ENCODE results near the gene KCNC3. TPM values are rescaled to one million over a fixed set of nuclear protein-coding genes. Genes with fewer than 3 reads are reported as not detected.

Gene KCNC3
- total and polyA plus RNA-seq, 2 of the 4 experiments (the other 2 are of a cell fraction): 0.07 TPM; not detected in 1

- Histone ChIP-seq H3K23ac (ENCODE audit: low read depth, low read length) (no peak overlapping the region), H2BK20ac (ENCODE audit: low read depth, low read length) (no peak overlapping the region), H4K20me1 (ENCODE audit: insufficient read depth, low read length) (no peaks in the 10 kb centered on the region), H2AK9ac (replicated peaks; ENCODE audit: low read depth, low read length, poor library complexity) (no peak overlapping the region), H3K14ac (replicated peaks; ENCODE audit: low read depth, low read length) (no peak overlapping the region), H2AFZ (replicated peaks; ENCODE audit: low read length, poor library complexity) (no peak overlapping the region), H3K9ac (ENCODE audit: low read depth, low read length) (no peak overlapping the region), H3K4me3 (ENCODE audit: insufficient read depth, low read depth, low read length) (no peak overlapping the region), H3K9me1 (ENCODE audit: insufficient read depth, low read length) (no peaks in the 10 kb centered on the region), H3K4me2 (ENCODE audit: low read depth, low read length) (no peak overlapping the region), H2AK5ac (ENCODE audit: low read depth, low read length) (no peak overlapping the region), H2BK5ac (ENCODE audit: low read depth, low read length, poor library complexity, severe bottlenecking) (no peak overlapping the region), H4K5ac (ENCODE audit: low read depth, low read length) (no peak overlapping the region), H3K36me3 (ENCODE audit: control insufficient read depth, insufficient read depth, low read length) (no peaks in the 10 kb centered on the region), H3K79me1 (ENCODE audit: low read depth in 1 of 2, low read length in 2 of 2) (no peaks in the 10 kb centered on the region), H4K8ac (ENCODE audit: low read depth in 2 of 2, low read length in 2 of 2) (no peak overlapping the region), H4K91ac (ENCODE audit: insufficient read depth, low read depth, low read length) (no peak overlapping the region), H3K56ac (ENCODE audit: extremely low read depth, insufficient read depth, low read length) (no peak overlapping the region), H2BK120ac (ENCODE audit: low read depth, low read length) (no peak overlapping the region), H3K9me3 (ENCODE audit: control insufficient read depth, insufficient read depth, low read length) (peaks cover 8% of the 10 kb centered on the region), H3K27me3 (ENCODE audit: control insufficient read depth, insufficient read depth, low read length) (no peaks in the 10 kb centered on the region), H3K4ac (ENCODE audit: low read depth, low read length) (no peak overlapping the region), H2BK15ac (ENCODE audit: low read depth, low read length) (no peak overlapping the region), H3K18ac (ENCODE audit: low read depth, low read length) (no peak overlapping the region), H3K27ac (ENCODE audit: insufficient read depth, low read length) (no peak overlapping the region), H3K4me1 (ENCODE audit: control insufficient read depth, insufficient read depth, low read length) (no peaks in the 10 kb centered on the region)
- dilution Hi-C loops (cut with HindIII; ENCODE audit: low sequenced_read_pairs, unreplicated experiment) (no loop called here), intact Hi-C loops (cut with micrococcal nuclease) (no loop called here), in situ Hi-C loops (cut with MboI; ENCODE audit: low sequenced_read_pairs) (no loop called here)
- ChIA-PET CTCF (no interaction called here), POLR2A (ENCODE audit: unreplicated experiment) (no interaction called here)
- TF ChIP-seq MAZ (IDR thresholded peaks at IDR 0.05; ENCODE audit: borderline replicate concordance, low read depth, low read length): no peak
- TF ChIP-seq POLR2A (IDR thresholded peaks at IDR 0.05; ENCODE audit: low read depth, low read length): no peak
- TF ChIP-seq MAFK (IDR thresholded peaks at IDR 0.05; ENCODE audit: low read depth, low read length): no peak
- no peak for TF ChIP-seq MXI1 (IDR thresholded peaks at IDR 0.05; ENCODE audit: borderline replicate concordance, low read depth, low read length)
- no peak for TF ChIP-seq CTCF (conservative IDR thresholded peaks at IDR 0.05; ENCODE audit: low read depth, low read length)
- no peak for TF ChIP-seq NFE2L2 (IDR thresholded peaks at IDR 0.05; ENCODE audit: low read depth, low read length)
- TF ChIP-seq USF2 (IDR thresholded peaks at IDR 0.05; ENCODE audit: low read depth, low read length): no peak
- no peak for TF ChIP-seq CHD1 (IDR thresholded peaks at IDR 0.05; ENCODE audit: low read depth, low read length)
- no peak for TF ChIP-seq RFX5 (IDR thresholded peaks at IDR 0.05; ENCODE audit: low read depth, low read length)
- no peak for TF ChIP-seq FOS (IDR thresholded peaks at IDR 0.05; ENCODE audit: low read depth, low read length)
- no peak for TF ChIP-seq BHLHE40 (IDR thresholded peaks at IDR 0.05; ENCODE audit: low read depth, low read length)
- DNase-seq: no peak
- no TSS peak for BruUV-seq (replicated peaks)
- no peak for ATAC-seq (ENCODE audit: low read depth)
Measured at GRCh38 chr19:50340331-50340730, 11.2 kb upstream of the KCNC3 start.

Measured in IMR-90 (cell line).